ENCODE results near the gene CIDEA. TPM values are rescaled to one million over a fixed set of nuclear protein-coding genes. Genes with fewer than 3 reads are reported as not detected.

CIDEA gene
- total RNA-seq, 1 experiment from 2014 or later, result 0.50 TPM

- no peak overlapping the region for H3K27ac Mint-ChIP-seq
- TF ChIP-seq ZNF232 (CRISPR knock-in tag; IDR thresholded peaks at IDR 0.05) (no peak), ZNF416 (CRISPR knock-in tag; IDR thresholded peaks at IDR 0.05) (no peak), NFYB (CRISPR knock-in tag; conservative IDR thresholded peaks at IDR 0.05; ENCODE audit: low read depth) (no peak), GTF2I (CRISPR knock-in tag; conservative IDR thresholded peaks at IDR 0.05) (no peak), PRDM15 (CRISPR knock-in tag; IDR thresholded peaks at IDR 0.05) (no peak), NR2C2 (CRISPR knock-in tag; IDR thresholded peaks at IDR 0.05) (no peak), RORB (CRISPR knock-in tag; IDR thresholded peaks at IDR 0.05) (no peak)
- TF ChIP-seq, protein P1, sequence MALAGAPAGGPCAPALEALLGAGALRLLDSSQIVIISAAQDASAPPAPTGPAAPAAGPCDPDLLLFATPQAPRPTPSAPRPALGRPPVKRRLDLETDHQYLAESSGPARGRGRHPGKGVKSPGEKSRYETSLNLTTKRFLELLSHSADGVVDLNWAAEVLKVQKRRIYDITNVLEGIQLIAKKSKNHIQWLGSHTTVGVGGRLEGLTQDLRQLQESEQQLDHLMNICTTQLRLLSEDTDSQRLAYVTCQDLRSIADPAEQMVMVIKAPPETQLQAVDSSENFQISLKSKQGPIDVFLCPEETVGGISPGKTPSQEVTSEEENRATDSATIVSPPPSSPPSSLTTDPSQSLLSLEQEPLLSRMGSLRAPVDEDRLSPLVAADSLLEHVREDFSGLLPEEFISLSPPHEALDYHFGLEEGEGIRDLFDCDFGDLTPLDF (CRISPR knock-in tag; IDR thresholded peaks at IDR 0.05), result no peak
- TF ChIP-seq, protein P2, sequence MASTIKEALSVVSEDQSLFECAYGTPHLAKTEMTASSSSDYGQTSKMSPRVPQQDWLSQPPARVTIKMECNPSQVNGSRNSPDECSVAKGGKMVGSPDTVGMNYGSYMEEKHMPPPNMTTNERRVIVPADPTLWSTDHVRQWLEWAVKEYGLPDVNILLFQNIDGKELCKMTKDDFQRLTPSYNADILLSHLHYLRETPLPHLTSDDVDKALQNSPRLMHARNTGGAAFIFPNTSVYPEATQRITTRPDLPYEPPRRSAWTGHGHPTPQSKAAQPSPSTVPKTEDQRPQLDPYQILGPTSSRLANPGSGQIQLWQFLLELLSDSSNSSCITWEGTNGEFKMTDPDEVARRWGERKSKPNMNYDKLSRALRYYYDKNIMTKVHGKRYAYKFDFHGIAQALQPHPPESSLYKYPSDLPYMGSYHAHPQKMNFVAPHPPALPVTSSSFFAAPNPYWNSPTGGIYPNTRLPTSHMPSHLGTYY (CRISPR knock-in tag; IDR thresholded peaks at IDR 0.05), result no peak
- H3K4me3 Mint-ChIP-seq, result no peak overlapping the region
- H3K9me3 Mint-ChIP-seq, result peaks cover 13% of the 10 kb centered on the region
- no peaks in the 10 kb centered on the region for H3K4me1 Mint-ChIP-seq
- ChIA-PET POLR2A (no interaction called here), CTCF (interaction anchor here (1.2 to 1.8 kb wide), 3 partner anchors 8 to 147 kb away, joined by 6 to 8 read pairs (median 7); no protein-coding TSS in a partner anchor)
- peaks cover 9% of the 10 kb centered on the region for H3K27me3 Mint-ChIP-seq (ENCODE audit: low read depth)
- ATAC-seq, result no peak
- 0 out of 2 replicates have a peak, but pooled peaks cover 2% of the 10 kb centered on the region for H3K36me3 Mint-ChIP-seq
- no peak for DNase-seq (ENCODE audit: low spot score)
Measured at GRCh38 chr18:12238826-12239225, 15.3 kb upstream of the CIDEA start.

DNA sequence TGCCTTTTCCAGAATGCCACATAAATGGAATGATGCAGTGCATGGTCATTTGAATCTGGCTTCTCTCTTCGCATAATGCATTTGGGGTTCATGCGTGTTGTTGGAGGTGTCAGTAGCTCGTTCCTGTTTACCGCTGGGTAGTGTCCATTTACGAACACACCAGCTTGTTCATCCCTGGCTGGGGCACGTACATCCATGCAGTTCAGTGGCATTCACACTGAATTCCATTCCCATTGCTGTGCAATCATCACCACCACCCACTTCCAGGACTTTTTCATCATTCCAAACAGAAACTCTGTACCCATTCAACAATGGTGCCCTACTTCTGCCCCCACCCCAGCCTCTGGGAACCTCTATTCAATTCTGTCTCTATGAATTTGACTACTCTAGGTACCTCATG, 14.7 kb upstream of the CIDEA start:
- ChIA-PET POLR2A (no interaction called here), CTCF (interaction anchor here (1.2 to 1.8 kb wide), 3 partner anchors 8 to 148 kb away, joined by 6 to 8 read pairs (median 7); no protein-coding TSS in a partner anchor)
- peaks cover 14% of the 10 kb centered on the region for H3K9me3 Mint-ChIP-seq
- no peak overlapping the region for H3K27ac Mint-ChIP-seq
- H3K36me3 Mint-ChIP-seq, result 0 out of 2 replicates have a peak, but pooled peaks cover 3% of the 10 kb centered on the region
- H3K4me1 Mint-ChIP-seq, result no peaks in the 10 kb centered on the region
- H3K4me3 Mint-ChIP-seq, result no peak overlapping the region
- DNase-seq (ENCODE audit: low spot score) (no peak), ATAC-seq (no peak)
- H3K27me3 Mint-ChIP-seq (ENCODE audit: low read depth), result peaks cover 9% of the 10 kb centered on the region
- no peak for TF ChIP-seq TCF7 (CRISPR knock-in tag; IDR thresholded peaks at IDR 0.05; ENCODE audit: low read depth)
- TF ChIP-seq CTCF (IDR thresholded peaks at IDR 0.05), result no peak
- TF ChIP-seq, protein P3, sequence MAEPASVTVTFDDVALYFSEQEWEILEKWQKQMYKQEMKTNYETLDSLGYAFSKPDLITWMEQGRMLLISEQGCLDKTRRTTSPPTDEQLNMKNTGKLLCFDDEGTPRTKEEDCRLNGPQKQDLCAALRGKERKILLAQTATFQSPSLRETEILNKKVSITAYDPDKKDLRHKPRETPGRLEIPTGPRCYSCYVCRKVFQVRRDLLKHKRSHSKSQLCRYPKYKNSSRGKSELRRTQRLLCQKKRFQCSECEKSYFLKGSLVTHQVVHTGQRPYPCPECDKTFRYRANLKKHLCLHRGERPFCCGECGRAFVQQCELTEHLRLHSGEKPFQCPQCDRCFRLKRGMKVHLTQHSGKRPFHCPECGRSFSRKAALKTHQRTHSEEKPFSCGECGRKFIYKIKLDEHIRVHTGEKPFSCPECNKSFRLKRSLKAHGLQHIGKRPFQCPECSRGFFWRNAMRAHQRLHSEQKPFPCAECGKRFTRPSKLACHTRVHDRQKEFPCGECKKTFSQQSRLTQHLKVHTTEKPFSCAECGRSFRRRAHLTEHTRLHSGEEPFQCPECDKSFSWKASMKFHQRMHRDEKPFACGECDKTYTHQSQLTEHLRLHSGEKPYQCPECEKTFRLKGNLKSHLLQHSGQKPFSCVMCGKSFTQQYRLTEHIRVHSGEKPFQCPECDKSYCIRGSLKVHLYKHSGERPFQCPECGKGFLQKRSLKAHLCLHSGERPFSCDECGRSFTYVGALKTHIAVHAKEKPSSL (CRISPR knock-in tag; conservative IDR thresholded peaks at IDR 0.05), result no peak
- TF ChIP-seq GTF2I (CRISPR knock-in tag; conservative IDR thresholded peaks at IDR 0.05), result no peak
- TF ChIP-seq ATF6 (CRISPR knock-in tag; IDR thresholded peaks at IDR 0.05), result no peak
- TF ChIP-seq, protein P2 (CRISPR knock-in tag; IDR thresholded peaks at IDR 0.05), result no peak
- TF ChIP-seq ELF4 (CRISPR knock-in tag; IDR thresholded peaks at IDR 0.05; ENCODE audit: low read depth), result no peak
- TF ChIP-seq KAT7 (CRISPR knock-in tag; IDR thresholded peaks at IDR 0.05; ENCODE audit: borderline replicate concordance), result no peak
- TF ChIP-seq ZMAT4 (CRISPR knock-in tag; IDR thresholded peaks at IDR 0.05), result no peak
- TF ChIP-seq, protein P4, sequence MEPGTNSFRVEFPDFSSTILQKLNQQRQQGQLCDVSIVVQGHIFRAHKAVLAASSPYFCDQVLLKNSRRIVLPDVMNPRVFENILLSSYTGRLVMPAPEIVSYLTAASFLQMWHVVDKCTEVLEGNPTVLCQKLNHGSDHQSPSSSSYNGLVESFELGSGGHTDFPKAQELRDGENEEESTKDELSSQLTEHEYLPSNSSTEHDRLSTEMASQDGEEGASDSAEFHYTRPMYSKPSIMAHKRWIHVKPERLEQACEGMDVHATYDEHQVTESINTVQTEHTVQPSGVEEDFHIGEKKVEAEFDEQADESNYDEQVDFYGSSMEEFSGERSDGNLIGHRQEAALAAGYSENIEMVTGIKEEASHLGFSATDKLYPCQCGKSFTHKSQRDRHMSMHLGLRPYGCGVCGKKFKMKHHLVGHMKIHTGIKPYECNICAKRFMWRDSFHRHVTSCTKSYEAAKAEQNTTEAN (CRISPR knock-in tag; IDR thresholded peaks at IDR 0.05), result no peak
- TF ChIP-seq, protein P1 (CRISPR knock-in tag; IDR thresholded peaks at IDR 0.05), result no peak
